Measurements from ENCODE around the gene PALM3.

Gene PALM3, protein sequence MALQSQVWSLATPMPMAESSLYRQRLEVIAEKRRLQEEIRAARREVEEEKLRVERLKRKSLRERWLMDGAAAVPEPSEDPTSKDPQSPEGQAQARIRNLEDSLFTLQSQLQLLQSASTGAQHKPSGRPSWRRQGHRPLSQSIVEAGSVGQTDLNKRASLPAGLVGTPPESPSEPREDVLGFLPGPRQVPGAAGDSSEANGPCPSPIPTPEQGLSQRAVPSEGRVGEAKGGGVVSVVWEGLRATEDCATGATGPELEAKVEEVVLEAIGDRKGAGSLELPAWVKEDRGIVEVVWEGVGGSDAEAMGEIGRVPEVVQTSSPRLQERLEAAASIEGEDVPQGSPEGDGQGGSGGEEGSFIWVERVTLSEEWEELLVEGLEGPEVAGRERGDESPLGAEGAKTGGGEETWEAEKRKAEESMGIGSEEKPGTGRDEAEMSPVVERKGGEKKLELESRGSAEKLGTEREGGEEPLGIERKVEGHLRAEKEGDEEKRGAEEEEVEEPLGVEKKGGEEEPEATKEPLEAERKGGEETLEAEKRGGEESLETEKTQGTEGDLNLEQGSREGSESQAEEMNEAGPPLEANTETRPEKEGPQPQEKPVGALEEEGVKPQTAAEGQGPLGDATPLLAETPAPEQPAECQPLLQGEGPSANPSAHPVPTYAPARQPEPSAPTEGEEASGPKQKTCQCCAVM

DNA sequence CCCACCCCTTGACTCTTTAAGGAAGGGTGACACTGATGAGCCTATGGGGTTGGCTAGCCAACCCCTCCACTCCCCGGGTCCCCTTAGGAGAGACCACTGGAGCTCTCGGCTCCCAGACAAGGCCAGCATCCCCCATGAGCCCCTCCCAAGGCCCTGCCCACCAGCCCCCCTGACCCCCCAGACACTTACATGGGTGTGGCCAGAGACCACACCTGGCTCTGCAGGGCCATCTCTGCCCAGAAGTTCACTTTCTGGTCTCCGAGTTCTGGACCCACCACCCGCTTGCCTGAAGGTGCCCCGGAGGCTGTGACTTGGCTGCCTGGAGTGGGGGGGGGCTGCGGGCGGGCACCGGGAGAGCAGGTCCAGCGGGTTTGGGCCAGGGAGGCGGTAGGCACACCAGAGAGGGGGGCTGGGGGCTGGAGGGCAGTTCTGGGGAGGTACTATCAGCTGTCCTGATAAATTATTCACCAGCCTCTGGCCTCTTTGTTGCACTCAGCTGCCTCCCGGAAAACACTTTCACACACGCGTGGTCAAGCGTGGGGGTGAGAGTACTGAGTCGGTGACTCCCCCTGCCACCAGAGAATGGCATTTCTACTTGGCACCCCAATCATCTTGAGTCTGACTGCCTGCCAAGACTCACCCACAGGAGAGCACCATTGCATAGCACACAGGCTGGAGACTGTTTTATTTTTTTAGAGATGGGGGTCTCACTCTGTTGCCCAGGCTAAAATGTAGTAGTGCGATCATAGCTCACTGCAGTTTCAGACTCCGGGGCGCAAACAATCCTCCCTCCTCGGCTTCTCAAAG is at the start of gene PALM3:
Gene PALM3, minus strand, starts transcription at position 326 of the 807 bp plus-strand sequence. Its CDS starts 96 bp downstream, at position 230.
- DNase-seq (ENCODE audit: low read depth) = no peak

- no peak for DNase-seq (ENCODE audit: low read depth)
These were observed 49.6 kb upstream of the PALM3 start for GRCh38 chr19:14111486-14111885.

- DNase-seq (ENCODE audit: low read depth) = no peak
These were observed 48.8 kb upstream of the PALM3 start for GRCh38 chr19:14110650-14111049.

DNA sequence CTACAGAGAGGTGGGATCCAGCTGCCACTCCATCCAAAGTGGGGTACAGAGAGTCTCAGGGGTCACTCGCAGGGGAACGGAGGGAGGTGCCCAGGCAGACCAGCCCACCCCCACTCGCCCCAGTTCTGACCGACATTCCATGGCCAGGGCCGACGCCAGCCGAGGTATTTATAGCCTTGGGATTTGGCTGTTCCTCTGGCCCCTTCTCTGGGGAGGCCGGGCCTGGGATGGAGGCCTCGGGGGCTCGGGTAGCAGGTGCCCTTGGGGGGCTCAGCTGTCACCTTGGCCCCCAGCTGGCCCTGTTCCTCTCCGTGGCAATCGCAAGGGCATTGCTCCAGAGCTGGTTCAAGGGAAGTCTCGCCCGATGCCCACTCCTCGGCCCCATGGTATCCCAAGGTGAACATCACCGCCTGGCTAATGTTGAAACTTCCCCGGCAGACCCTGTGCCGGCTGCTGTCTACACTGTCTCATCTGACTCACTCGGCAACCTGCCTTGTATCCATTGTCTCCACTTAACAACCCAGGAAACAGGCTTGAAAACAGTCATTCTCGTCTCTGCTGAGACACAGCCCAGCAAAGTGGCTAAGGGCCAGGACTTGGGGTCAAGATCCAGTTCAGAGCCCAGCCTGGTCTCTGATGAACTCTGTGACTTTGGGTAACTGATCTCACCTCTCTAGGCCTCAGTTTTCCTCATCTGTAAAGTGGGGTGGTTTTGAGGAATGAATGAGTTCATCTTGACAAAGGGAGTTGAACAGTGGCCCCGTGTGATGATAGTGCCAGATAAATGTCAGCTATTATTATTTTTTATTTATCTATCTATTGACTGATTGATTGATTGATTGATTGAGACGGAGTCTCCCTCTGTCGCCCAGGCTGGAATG is 45.9 kb upstream of the PALM3 start:
- DNase-seq (ENCODE audit: low read depth) = no peak

- no peak for DNase-seq (ENCODE audit: low read depth)
These were observed 45.0 kb upstream of the PALM3 start for GRCh38 chr19:14106840-14107239.

DNA sequence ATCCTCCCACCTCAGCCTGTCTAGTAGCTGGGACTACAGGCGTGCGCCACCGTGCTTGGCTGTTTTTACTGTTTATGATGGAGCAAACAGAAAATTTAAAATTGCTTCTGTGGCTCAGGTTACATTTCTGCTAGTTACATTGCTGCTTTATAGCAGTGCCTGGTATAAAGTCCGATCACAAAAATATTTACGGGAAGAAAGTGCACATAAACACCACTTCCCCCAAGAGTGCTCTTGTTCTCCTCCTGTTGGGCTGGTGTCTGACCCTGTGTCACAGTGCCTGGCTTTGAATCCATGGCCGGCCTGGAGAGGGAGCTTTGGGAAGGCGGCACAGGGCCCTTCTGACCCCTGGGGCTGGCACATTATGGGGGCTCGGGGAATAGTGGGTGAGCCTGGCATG is 43.8 kb upstream of the PALM3 start:
- DNase-seq (ENCODE audit: low read depth) = no peak

DNA sequence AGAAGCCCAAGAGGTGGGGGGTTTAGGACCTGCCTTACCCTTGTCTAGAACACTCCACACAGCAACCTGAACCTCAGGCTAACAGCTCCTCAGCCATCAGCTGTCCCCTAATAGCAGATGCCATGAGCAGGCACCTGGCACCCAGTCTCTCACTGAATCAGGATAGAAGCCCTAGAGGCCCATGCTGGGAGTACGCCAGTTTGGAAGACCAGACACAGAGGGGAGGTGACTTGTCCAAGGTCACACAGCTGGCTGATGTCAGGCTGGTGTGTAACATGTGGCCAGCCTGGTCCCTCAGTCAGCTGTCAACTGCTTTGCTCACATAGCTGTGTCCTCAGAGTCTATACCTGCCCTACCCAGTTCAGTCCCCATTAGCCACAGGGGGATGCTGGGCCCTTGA is 41.4 kb upstream of the PALM3 start:
- DNase-seq (ENCODE audit: low read depth) = no peak

GRCh38 chr19:14102756-14103155 is 40.9 kb upstream of the PALM3 start:
- DNase-seq (ENCODE audit: low read depth) = no peak

DNA sequence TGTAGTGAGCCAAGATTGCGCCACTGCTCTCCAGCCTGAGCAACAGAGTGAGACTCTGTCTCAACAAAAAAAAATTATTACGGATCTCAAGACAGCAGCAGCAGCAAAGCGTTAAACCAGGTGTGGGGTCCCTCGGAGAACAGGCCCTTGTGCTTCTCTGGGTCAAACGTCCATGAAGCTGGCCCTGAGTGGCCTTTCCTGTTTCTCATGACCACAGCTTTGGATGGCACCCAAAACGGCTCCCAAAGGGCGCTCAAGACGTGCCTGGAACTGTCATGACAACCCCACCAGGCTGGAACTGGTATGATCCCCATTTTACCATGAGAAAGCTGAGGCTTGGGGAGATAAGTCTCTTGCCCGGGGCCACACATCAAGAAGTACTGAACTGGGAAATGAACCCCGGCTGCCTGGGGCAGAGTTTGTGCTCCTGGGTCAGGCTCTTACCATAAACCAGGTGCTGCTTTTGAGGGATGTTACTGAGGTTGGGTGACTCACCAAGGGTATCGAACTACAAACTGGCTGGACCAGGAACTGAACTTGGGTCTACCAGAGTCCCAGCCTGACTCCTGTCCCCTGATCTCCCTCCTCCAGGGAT is 40.3 kb upstream of the PALM3 start:
- no peak for DNase-seq (ENCODE audit: low read depth)

DNA sequence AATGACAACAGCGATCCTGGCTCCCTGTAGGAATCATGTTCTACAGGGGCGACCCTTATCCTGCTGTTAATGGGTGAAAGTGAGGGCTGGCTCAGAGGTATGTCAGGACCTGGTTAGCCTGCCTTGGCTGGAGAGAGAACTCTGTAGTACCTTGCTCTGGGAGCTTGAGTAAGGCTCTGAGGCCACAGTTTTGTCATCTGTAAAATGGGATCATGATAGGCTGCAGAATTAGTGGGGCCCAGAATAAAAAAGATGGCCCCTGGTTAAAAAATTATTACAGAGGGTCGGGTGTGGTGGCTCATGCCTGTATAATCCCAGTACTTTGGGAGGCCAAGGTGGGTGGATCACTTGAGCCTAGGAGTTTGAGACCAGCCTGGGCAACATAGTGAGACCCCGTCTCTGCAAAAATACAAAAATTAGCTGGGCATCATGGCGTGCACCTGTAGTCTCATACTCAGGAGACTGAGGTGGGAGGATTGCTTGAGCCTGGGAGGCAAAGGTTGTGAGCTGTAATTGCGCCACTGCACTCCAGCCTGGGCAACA is 39.2 kb upstream of the PALM3 start:
- DNase-seq (ENCODE audit: low read depth) = no peak

DNA sequence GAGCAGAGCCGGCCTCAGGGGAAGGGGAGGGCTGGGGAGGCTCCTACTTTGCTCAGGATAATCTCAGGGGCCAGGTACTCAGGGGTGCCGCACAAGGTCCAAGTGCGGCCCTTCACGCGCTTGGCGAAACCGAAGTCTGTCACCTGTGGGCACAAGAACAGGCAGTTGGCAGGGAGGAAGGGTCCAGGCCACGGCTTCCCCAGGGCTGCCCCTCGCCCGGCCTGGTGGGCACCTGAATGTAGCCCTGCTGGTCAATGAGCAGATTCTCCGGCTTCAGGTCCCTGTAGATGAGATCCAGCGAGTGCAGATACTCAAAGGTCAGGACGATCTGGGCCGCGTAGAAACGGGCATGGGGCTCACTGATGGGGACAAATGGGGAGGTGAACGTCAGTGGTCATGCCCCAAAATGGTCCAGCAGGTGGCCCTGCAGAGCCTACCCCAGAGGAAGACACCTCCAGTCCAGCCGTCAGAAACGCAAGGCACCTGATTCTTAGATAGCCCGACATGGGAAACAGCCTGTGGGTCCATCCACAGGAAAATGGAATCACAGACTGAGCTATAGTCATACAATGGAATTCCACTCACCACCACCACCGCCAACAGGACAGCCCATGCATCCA is 35.8 kb upstream of the PALM3 start:
- DNase-seq (ENCODE audit: low read depth) = no peak

GRCh38 chr19:14096272-14096992 is 34.6 kb upstream of the PALM3 start:
- no peak for DNase-seq (ENCODE audit: low read depth)

GRCh38 chr19:14094854-14095253 is 33.0 kb upstream of the PALM3 start:
- no peak for DNase-seq (ENCODE audit: low read depth)

GRCh38 chr19:14093117-14093823 is 31.4 kb upstream of the PALM3 start:
- DNase-seq (ENCODE audit: low read depth) = no peak

DNA sequence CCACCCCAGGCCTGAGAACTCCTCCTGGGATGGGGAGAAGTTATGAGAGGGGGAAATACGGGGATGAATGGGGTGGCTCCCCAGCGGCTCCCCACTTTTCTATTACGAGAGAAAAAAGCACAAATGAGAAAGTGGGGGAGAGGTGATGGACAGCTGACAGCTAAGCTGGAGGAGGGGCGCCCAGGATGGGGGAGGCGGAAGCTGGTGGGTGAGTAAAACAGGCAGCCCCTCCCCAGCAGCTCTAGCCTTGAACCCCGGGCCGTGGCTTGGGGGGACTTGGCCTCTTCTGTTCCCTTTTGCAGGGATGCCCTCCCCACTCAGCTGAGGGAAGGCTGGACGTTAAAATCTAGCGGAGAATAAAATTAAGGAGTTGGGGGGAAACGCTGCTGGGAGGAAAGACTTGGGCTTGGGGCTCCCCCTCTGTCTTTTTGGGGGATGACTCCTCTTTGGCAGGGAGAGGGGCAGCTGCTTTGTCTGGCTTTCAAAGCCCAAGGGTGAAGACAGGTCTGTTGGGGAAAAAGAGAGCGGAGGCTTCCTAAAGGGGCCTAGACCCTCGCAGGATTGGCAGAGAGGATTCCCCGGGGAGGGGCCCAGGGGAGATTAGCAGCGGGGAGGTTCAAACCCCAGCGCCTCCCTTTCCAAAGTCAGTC is 30.1 kb upstream of the PALM3 start:
- DNase-seq (ENCODE audit: low read depth) = peak; percentile 33

- DNase-seq (ENCODE audit: low read depth) = peak; percentile 48
These were observed 29.4 kb upstream of the PALM3 start for GRCh38 chr19:14091081-14091812.

DNA sequence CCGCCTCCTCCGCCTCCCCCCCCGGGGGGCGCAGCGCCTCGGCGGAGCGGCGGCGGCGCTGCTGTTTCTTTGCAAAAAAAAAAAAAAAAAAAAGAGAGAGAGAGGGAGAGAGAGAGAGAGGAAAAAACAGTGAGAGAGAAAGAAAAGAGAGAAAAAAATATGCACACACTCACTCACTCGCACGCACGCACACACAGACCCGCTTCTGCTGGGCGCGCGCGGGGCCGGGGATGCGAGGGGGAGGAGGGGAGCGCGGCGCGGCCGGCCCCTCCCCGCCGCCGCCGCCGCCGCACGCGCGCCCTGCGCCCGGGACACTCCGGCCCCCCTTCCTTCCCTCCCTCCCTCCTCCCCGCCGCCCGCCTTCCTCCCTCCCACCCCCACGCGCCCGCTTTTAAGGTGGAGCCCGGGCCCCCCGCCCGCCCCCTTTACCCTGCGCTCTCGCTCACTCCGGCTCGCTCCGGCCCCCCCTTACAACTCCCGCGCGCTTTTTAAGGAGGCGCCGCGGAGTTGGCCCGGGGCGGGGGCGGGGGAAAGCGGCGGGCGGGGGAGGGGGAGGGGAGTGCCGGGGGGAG is 28.7 kb upstream of the PALM3 start, which contains the start of gene SAMD1:
Gene SAMD1, minus strand, starts transcription at position 243 of the 572 bp plus-strand sequence.
- DNase-seq (ENCODE audit: low read depth) = peak; percentile 82
